ENCODE data around the gene PAX7.

- TF ChIP-seq, protein P1, sequence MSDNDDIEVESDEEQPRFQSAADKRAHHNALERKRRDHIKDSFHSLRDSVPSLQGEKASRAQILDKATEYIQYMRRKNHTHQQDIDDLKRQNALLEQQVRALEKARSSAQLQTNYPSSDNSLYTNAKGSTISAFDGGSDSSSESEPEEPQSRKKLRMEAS (IDR thresholded peaks at IDR 0.05) = no peak
- TF ChIP-seq CTCF (IDR thresholded peaks at IDR 0.05) = no peak
- TF ChIP-seq KDM1A (IDR thresholded peaks at IDR 0.05; ENCODE audit: low read depth) = no peak
- TF ChIP-seq JUNB (IDR thresholded peaks at IDR 0.05) = no peak
- TF ChIP-seq RAD21 (conservative IDR thresholded peaks at IDR 0.05 in 1 of 2, IDR thresholded peaks at IDR 0.05 in 1 of 2) = no peak
- no peak for TF ChIP-seq MYC (IDR thresholded peaks at IDR 0.05; ENCODE audit: borderline replicate concordance, low read length)
- no peak for TF ChIP-seq CBX8 (IDR thresholded peaks at IDR 0.05)
- no peak for TF ChIP-seq FOSL2 (IDR thresholded peaks at IDR 0.05)
- no peak for TF ChIP-seq FOSL2 (CRISPR knock-in tag; IDR thresholded peaks at IDR 0.05)
- TF ChIP-seq EP300 (IDR thresholded peaks at IDR 0.05) = no peak
Measured at GRCh38 chr1:18724801-18725200, 94.2 kb downstream of the PAX7 start.
